Measurements from ENCODE around the gene UGT1A7.

GRCh38 chr2:233817995-233818638, 136.4 kb downstream of the UGT1A7 start:
- TF ChIP-seq CTCF (IDR thresholded peaks at IDR 0.05) (no peak), POLR2A (IDR thresholded peaks at IDR 0.05) (no peak)

Data from body of pancreas (tissue), 4 donors.